Measurements from ENCODE around the gene MT2A.
A peak's percentile ranks its signal among the peaks of the same experiment; 100 is the strongest.
"Not testable (repeated sequence)": the region's sequence is repeated elsewhere in the genome, so short reads cannot be mapped to it uniquely, and the experiment has no call there.

The MT2A gene

GRCh38 chr16:56608043-56608875 is at the start of gene MT2A:
MT2A (plus strand) TSS chr16:56608584; CDS start chr16:56608656, 72 bp downstream.
- peak; percentile 77 for DNase-seq

- no peak for DNase-seq
Observed at GRCh38 chr16:56559109-56559508, 49.3 kb upstream of the MT2A start.

GRCh38 chr16:56560447-56560846 is 47.9 kb upstream of the MT2A start:
- no peak for DNase-seq

GRCh38 chr16:56561126-56561525 is 47.3 kb upstream of the MT2A start:
- no peak for DNase-seq

- no peak for DNase-seq
Observed at GRCh38 chr16:56564793-56565477, 43.4 kb upstream of the MT2A start, which contains the start of gene MT4. MT4 (plus strand) TSS chr16:56565073; CDS start chr16:56565129, 56 bp downstream.

GRCh38 chr16:56569971-56570370 is 38.4 kb upstream of the MT2A start:
- DNase-seq: no peak

GRCh38 chr16:56571525-56571924 is 36.9 kb upstream of the MT2A start:
- no peak for DNase-seq

- no peak for DNase-seq
Observed at GRCh38 chr16:56574625-56575024, 33.8 kb upstream of the MT2A start.

- DNase-seq: no peak
Observed at GRCh38 chr16:56576585-56577299, 31.6 kb upstream of the MT2A start.

GRCh38 chr16:56577300-56577625 is 31.1 kb upstream of the MT2A start:
- DNase-seq: no peak

- no peak for DNase-seq
Observed at GRCh38 chr16:56580391-56581048, 27.9 kb upstream of the MT2A start.

GRCh38 chr16:56582911-56583310 is 25.5 kb upstream of the MT2A start:
- DNase-seq: not testable (repeated sequence)

- DNase-seq: no peak
Observed at GRCh38 chr16:56583351-56584168, 24.8 kb upstream of the MT2A start.

- no peak for DNase-seq
Observed at GRCh38 chr16:56584276-56584675, 24.1 kb upstream of the MT2A start.

GRCh38 chr16:56588781-56589140 is 19.6 kb upstream of the MT2A start:
- no peak for DNase-seq

- peak; percentile 7 for DNase-seq
Observed at GRCh38 chr16:56589141-56590039, 19.0 kb upstream of the MT2A start, which contains the start of gene MT3. MT3 (plus strand) TSS chr16:56589528; CDS start chr16:56589591, 63 bp downstream.

- no peak for DNase-seq
Observed at GRCh38 chr16:56591377-56592060, 16.9 kb upstream of the MT2A start.

GRCh38 chr16:56593573-56594291 is 14.7 kb upstream of the MT2A start:
- DNase-seq: no peak

GRCh38 chr16:56594292-56594619 is 14.1 kb upstream of the MT2A start:
- DNase-seq: no peak

Data from NCI-H2107 (cell line).